Lower leg skin (tissue), 4 donors: ENCODE data around the gene PAX7. TPM values are rescaled to one million over a fixed set of nuclear protein-coding genes. Genes with fewer than 3 reads are reported as not detected.

Experiments used
- DNase-seq, 2 donors: peaks; one replicate each; pipeline ENCODE4 v3.0.0-alpha.2; 2019; ENCODE audit warnings: low spot score in 2 of 2
- H3K4me3 ChIP-seq: fragments of 200-600 bp; sonication (generic); 2 replicates; pipeline ENCODE4 v1.5.1; 2017; ENCODE audit warnings: mild to moderate bottlenecking, low read depth; ENCODE audit not compliant: poor library complexity, severe bottlenecking
- CTCF ChIP-seq, 3 donors: fragments of 450-650 bp; IDR thresholded peaks; one replicate each; pipeline ENCODE4 v1.5.1; 2016; ENCODE audit warnings: antibody characterized with exemption in 3 of 3, mild to moderate bottlenecking in 3 of 3, moderate library complexity in 2 of 3
- POLR2A ChIP-seq, 2 donors: fragments of 450-650 bp; IDR thresholded peaks; one replicate each; pipeline ENCODE4 v1.6.1; 2016 to 2017; ENCODE audit warnings: antibody characterized with exemption in 2 of 2, mild to moderate bottlenecking in 1 of 2, moderate library complexity in 1 of 2
- WGBS, 2 donors: methylation state at CpG; one replicate each; pipeline ENCODE4 v1.1.5; 2018; 5-methylcytosine and 5-hydroxymethylcytosine counted together
- intact Hi-C: fragments of 100-400 bp; cut with DNase I; formaldehyde crosslinking; loops from one replicate; pipeline ENCODE4 v1.15.0; 2023; ENCODE audit warnings: low total_unique reads
- total RNA-seq, 4 donors: library from RNA; depleted of rRNA; stranded (reverse); fragments of >200 nt; gene quantifications; one replicate each; pipeline ENCODE4 v1.1.0, GENCODE V29; 2016

The PAX7 gene
- total RNA-seq, 4 donors from 2014 or later, result 0.06 to 0.11 TPM; not detected in 2

- TF ChIP-seq POLR2A (IDR thresholded peaks at IDR 0.05) (no peak), CTCF (IDR thresholded peaks at IDR 0.05) (no peak)
- intact Hi-C loops, result loop anchor here (5.0 kb wide), 1 partner anchor 79 kb away; no protein-coding TSS in a partner anchor
- DNase-seq, result no peak
- no peak overlapping the region for H3K4me3 ChIP-seq
- 53 to 67% methylated on average over 4 of the region's 4 CpGs for WGBS, 2 donors
Measured at GRCh38 chr1:18681423-18681835, 50.8 kb downstream of the PAX7 start.

GRCh38 chr1:18682375-18682774, 51.7 kb downstream of the PAX7 start:
- intact Hi-C loops, result loop anchor here (5.0 kb wide), 1 partner anchor 80 kb away; no protein-coding TSS in a partner anchor
- H3K4me3 ChIP-seq, result no peak overlapping the region
- no peak for DNase-seq
- 53 to 61% methylated on average over 2 to 3 of the region's 3 CpGs for WGBS, 2 donors
- TF ChIP-seq CTCF (IDR thresholded peaks at IDR 0.05) (no peak), POLR2A (IDR thresholded peaks at IDR 0.05) (no peak)

- DNase-seq, result no peak
- intact Hi-C loops, result loop anchor here (5.0 kb wide), 1 partner anchor 82 kb away; no protein-coding TSS in a partner anchor
- no peak for TF ChIP-seq POLR2A (IDR thresholded peaks at IDR 0.05)
- no peak for TF ChIP-seq CTCF (IDR thresholded peaks at IDR 0.05)
- no peak overlapping the region for H3K4me3 ChIP-seq
- WGBS, 2 donors, result 33 to 56% methylated on average over 16 of the region's 16 CpGs
Measured at GRCh38 chr1:18684303-18684702, 53.7 kb downstream of the PAX7 start.

GRCh38 chr1:18686540-18686939, 55.9 kb downstream of the PAX7 start:
- intact Hi-C loops, result no loop called here
- no peak overlapping the region for H3K4me3 ChIP-seq
- TF ChIP-seq CTCF (IDR thresholded peaks at IDR 0.05), result no peak
- TF ChIP-seq POLR2A (IDR thresholded peaks at IDR 0.05), result no peak
- no peak for DNase-seq
- WGBS, 2 donors, result 74 to 88% methylated on average over 3 of the region's 3 CpGs

- WGBS, 2 donors, result 87 to 90% methylated on average over 7 of the region's 7 CpGs
- DNase-seq, result no peak
- no peak for TF ChIP-seq POLR2A (IDR thresholded peaks at IDR 0.05)
- TF ChIP-seq CTCF (IDR thresholded peaks at IDR 0.05), result no peak
- no peak overlapping the region for H3K4me3 ChIP-seq
- intact Hi-C loops, result no loop called here
Measured at GRCh38 chr1:18687273-18687672, 56.6 kb downstream of the PAX7 start.

GRCh38 chr1:18691648-18692047, 61.0 kb downstream of the PAX7 start:
- intact Hi-C loops, result no loop called here

More at GRCh38 chr1:18691648-18692047, 61.0 kb downstream of the PAX7 start:
- no peak overlapping the region for H3K4me3 ChIP-seq
- no peak for TF ChIP-seq CTCF (IDR thresholded peaks at IDR 0.05)
- TF ChIP-seq POLR2A (IDR thresholded peaks at IDR 0.05), result no peak
- WGBS, 2 donors, result 89 to 90% methylated on average over 19 to 20 of the region's 20 CpGs
- no peak for DNase-seq
